IMR-90 (cell line): ENCODE results near the gene ARMH4. TPM values are rescaled to one million over a fixed set of nuclear protein-coding genes. Genes with fewer than 3 reads are reported as not detected.

ENCODE experiments used
- ATAC-seq: fragments of 200-7000 bp; cut with Tn5 transposase; 2 replicates; pipeline ENCODE4 v1.9.1; 2020; ENCODE audit warnings: low read depth, mild to moderate bottlenecking, moderate library complexity
- BruUV-seq: library from RNA; stranded (reverse); fragments of 400-500 nt; replicated peaks from 2 replicates; lab custom pipeline; 2021; lab: Mats Ljungman, UMichigan
- CTCF ChIA-PET: fragments of 300-600 bp; formaldehyde crosslinking; extraction: SDS; loops from one replicate; lab custom pipeline; 2021; ENCODE audit warnings: antibody characterized with exemption; lab: Yijun Ruan, JAX
- POLR2A ChIA-PET: fragments of 300-600 bp; sonication (Branson Sonifier 250); formaldehyde crosslinking; loops from one replicate; lab custom pipeline; 2022; ENCODE audit warnings: antibody characterized with exemption; ENCODE audit not compliant: unreplicated experiment; lab: Charles Lee
- DNase-seq: peaks from one replicate; pipeline ENCODE4 v3.0.0; 2013
- H2AFZ ChIP-seq: replicated peaks from 2 replicates; pipeline ENCODE3; 2013; ENCODE audit warnings: low read length, mild to moderate bottlenecking; ENCODE audit not compliant: poor library complexity
- H2AK5ac ChIP-seq: 2 replicates; pipeline ENCODE4 v1.6.1; 2013; ENCODE audit warnings: low read depth, low read length, inconsistent platforms
- H2AK9ac ChIP-seq: replicated peaks from 2 replicates; pipeline ENCODE3; 2013; ENCODE audit warnings: mild to moderate bottlenecking, low read depth, low read length, moderate library complexity; ENCODE audit not compliant: poor library complexity
- H2BK120ac ChIP-seq: 2 replicates; pipeline ENCODE4 v1.6.1; 2013; ENCODE audit warnings: low read depth, low read length, inconsistent platforms
- H2BK15ac ChIP-seq: 3 replicates; pipeline ENCODE4 v1.6.1; 2013; ENCODE audit warnings: low read depth, low read length, inconsistent platforms
- H2BK20ac ChIP-seq: 2 replicates; pipeline ENCODE4 v1.6.1; 2013; ENCODE audit warnings: low read depth, mild to moderate bottlenecking, inconsistent platforms, low read length, moderate library complexity
- H2BK5ac ChIP-seq: 2 replicates; pipeline ENCODE4 v1.6.1; 2013; ENCODE audit warnings: mild to moderate bottlenecking, low read depth, low read length, inconsistent platforms; ENCODE audit not compliant: poor library complexity, severe bottlenecking
- H3K14ac ChIP-seq: replicated peaks from 2 replicates; pipeline ENCODE4 v1.6.1; 2013; ENCODE audit warnings: low read depth, low read length, inconsistent platforms
- H3K18ac ChIP-seq: 2 replicates; pipeline ENCODE4 v1.6.1; 2013; ENCODE audit warnings: low read depth, low read length, control low read depth
- H3K23ac ChIP-seq: 2 replicates; pipeline ENCODE4 v1.6.1; 2013; ENCODE audit warnings: low read depth, low read length, inconsistent platforms
- H3K27ac ChIP-seq: 2 replicates; pipeline ENCODE4 v1.5.1; 2013; ENCODE audit warnings: mild to moderate bottlenecking, control low read depth, low read length; ENCODE audit not compliant: insufficient read depth
- H3K27me3 ChIP-seq: 2 replicates; pipeline ENCODE4 v1.6.1; 2013; ENCODE audit warnings: low read length; ENCODE audit not compliant: control insufficient read depth, insufficient read depth
- H3K36me3 ChIP-seq: 2 replicates; pipeline ENCODE4 v1.6.1; 2013; ENCODE audit warnings: low read length, mixed read lengths; ENCODE audit not compliant: control insufficient read depth, insufficient read depth
- H3K4ac ChIP-seq: 2 replicates; pipeline ENCODE4 v1.6.1; 2013; ENCODE audit warnings: low read depth, low read length, inconsistent platforms
- H3K4me1 ChIP-seq: 2 replicates; pipeline ENCODE4 v1.6.1; 2013; ENCODE audit warnings: low read length, mixed read lengths; ENCODE audit not compliant: control insufficient read depth, insufficient read depth
- H3K4me2 ChIP-seq: 2 replicates; pipeline ENCODE4 v1.6.1; 2013; ENCODE audit warnings: low read depth, mild to moderate bottlenecking, control low read depth, low read length, moderate library complexity
- H3K4me3 ChIP-seq: 2 replicates; pipeline ENCODE4 v1.5.1; 2013; ENCODE audit warnings: low read depth, mild to moderate bottlenecking, control low read depth, low read length, moderate library complexity; ENCODE audit not compliant: insufficient read depth
- H3K56ac ChIP-seq: 2 replicates; pipeline ENCODE4 v1.6.1; 2013; ENCODE audit warnings: low read length, inconsistent platforms; ENCODE audit not compliant: insufficient read depth; ENCODE audit errors: extremely low read depth
- H3K79me1 ChIP-seq, 2 experiments: 2 replicates each; pipeline ENCODE4 v1.6.1; 2013; ENCODE audit warnings: low read length in 2 of 2, inconsistent platforms in 1 of 2, low read depth in 1 of 2
- H3K9ac ChIP-seq: 2 replicates; pipeline ENCODE4 v1.6.1; 2013; ENCODE audit warnings: low read depth, low read length, control low read depth
- H3K9me1 ChIP-seq: 2 replicates; pipeline ENCODE4 v1.6.1; 2013; ENCODE audit warnings: low read length, inconsistent platforms; ENCODE audit not compliant: insufficient read depth
- H3K9me3 ChIP-seq: 2 replicates; pipeline ENCODE4 v1.6.1; 2013; ENCODE audit warnings: low read length; ENCODE audit not compliant: control insufficient read depth, insufficient read depth
- H4K20me1 ChIP-seq: 2 replicates; pipeline ENCODE4 v1.6.1; 2013; ENCODE audit warnings: low read length, inconsistent platforms; ENCODE audit not compliant: insufficient read depth
- H4K5ac ChIP-seq: 2 replicates; pipeline ENCODE4 v1.6.1; 2013; ENCODE audit warnings: mild to moderate bottlenecking, low read depth, low read length, control low read depth
- H4K8ac ChIP-seq, 2 experiments: 2 replicates each; pipeline ENCODE4 v1.6.1; 2013; ENCODE audit warnings: low read depth in 2 of 2, low read length in 2 of 2, control low read depth in 1 of 2, inconsistent platforms in 1 of 2
- H4K91ac ChIP-seq: 2 replicates; pipeline ENCODE4 v1.6.1; 2013; ENCODE audit warnings: low read depth, low read length, inconsistent platforms; ENCODE audit not compliant: insufficient read depth
- FOS ChIP-seq: fragments of 150-350 bp; IDR thresholded peaks from 2 replicates; pipeline ENCODE4 v1.6.1; 2016; ENCODE audit warnings: low read depth, low read length
- WGBS, 2 experiments: methylation state at CpG; one replicate each; pipeline versions ENCODE4 v1.1.5 to v1.1.7; 2013; ENCODE audit warnings: missing lambda C conversion rate in 2 of 2; ENCODE audit not compliant: insufficient read length in 1 of 2; ENCODE audit errors: extremely low coverage in 2 of 2; 5-methylcytosine and 5-hydroxymethylcytosine counted together
- dilution Hi-C: fragments of 300-500 bp; cut with HindIII; formaldehyde crosslinking; loops from one replicate; pipeline ENCODE4 v1.14.3; 2018; ENCODE audit warnings: low sequenced_read_pairs; ENCODE audit not compliant: unreplicated experiment
- in situ Hi-C: fragments of 300-500 bp; cut with MboI; formaldehyde crosslinking; loops from 3 replicates; pipeline ENCODE4 v1.14.3; 2019; ENCODE audit warnings: low sequenced_read_pairs, inconsistent platforms, mixed read lengths
- intact Hi-C: fragments of 100-400 bp; cut with micrococcal nuclease; formaldehyde crosslinking; loops from 2 replicates; pipeline ENCODE4 v1.10.0; 2022
- polyA plus RNA-seq, 3 experiments: library from polyadenylated mRNA; depleted of rRNA; stranded (reverse); fragments of >200 nt; gene quantifications; 2 replicates each; pipeline ENCODE4 v1.2.3, GENCODE V29; 2012; ENCODE audit warnings: low replicate concordance in 1 of 3
- total RNA-seq: library from RNA; depleted of rRNA; stranded (reverse); fragments of >200 nt; gene quantifications from 2 replicates; pipeline ENCODE4 v1.2.3, GENCODE V29; 2012

ARMH4 gene
- total and polyA plus RNA-seq, 2 of the 4 experiments (the other 2 are of a cell fraction), result 4.6 to 5.6 TPM

DNA sequence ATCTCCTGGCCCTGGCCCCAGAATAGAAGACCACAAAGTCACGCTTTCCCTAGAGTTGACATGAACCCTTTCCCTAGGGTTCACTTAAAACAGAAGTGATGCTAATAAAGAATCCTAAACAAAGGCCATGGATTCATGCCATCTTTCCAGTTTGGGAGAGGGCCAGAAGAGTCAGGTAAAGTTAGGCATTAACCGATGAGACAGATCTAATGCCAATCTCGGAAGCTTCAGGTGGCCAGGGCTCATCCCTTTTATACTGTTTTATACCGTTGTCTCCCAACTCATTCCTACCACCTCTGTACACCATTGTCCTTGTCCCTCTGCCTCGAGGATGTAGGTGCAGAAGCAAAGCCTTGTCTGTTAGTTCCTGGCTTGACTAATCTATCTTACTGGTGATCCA, 25.1 kb upstream of the ARMH4 start:
- DNase-seq (no peak), ATAC-seq (no peak)
- Histone ChIP-seq H3K4me1 (no peaks in the 10 kb centered on the region), H3K9ac (no peak overlapping the region), H2BK5ac (no peak overlapping the region), H2BK15ac (no peak overlapping the region), H3K4ac (no peak overlapping the region), H4K8ac (no peak overlapping the region), H3K27me3 (no peaks in the 10 kb centered on the region; the same call in 1 of the 2 replicates), H3K14ac (no peak overlapping the region), H2AK9ac (no peak overlapping the region), H3K79me1 (no peaks in the 10 kb centered on the region), H4K91ac (no peak overlapping the region), H3K4me3 (no peak overlapping the region), H4K5ac (no peak overlapping the region), H2AFZ (no peak overlapping the region), H2AK5ac (no peak overlapping the region), H3K9me1 (no peaks in the 10 kb centered on the region), H3K27ac (no peak overlapping the region), H3K9me3 (no peaks in the 10 kb centered on the region), H2BK20ac (no peak overlapping the region), H3K23ac (no peak overlapping the region; the same call in 1 of the 2 replicates), H4K20me1 (no peaks in the 10 kb centered on the region), H3K18ac (no peak overlapping the region), H3K56ac (no peak overlapping the region), H3K4me2 (no peak overlapping the region), H3K36me3 (no peaks in the 10 kb centered on the region), H2BK120ac (no peak overlapping the region)
- CTCF ChIA-PET, result no interaction called here
- 80% methylated on average over 2 of the region's 5 CpGs; no CpG with 5 or more reads in 1 of the 2 experiments for WGBS, 2 experiments
- intact Hi-C loops (loop anchor here (5.0 kb wide), 1 partner anchor 670 kb away; no protein-coding TSS in a partner anchor), in situ Hi-C loops (no loop called here), dilution Hi-C loops (no loop called here)
- BruUV-seq, result no TSS peak
- POLR2A ChIA-PET, result no interaction called here
- no peak for TF ChIP-seq FOS
